DOHH2 (cell line): ENCODE data around the gene HBA2.

ENCODE experiments used
- EZH2phosphoT487 ChIP-seq: fragments of 200-600 bp; sonication (generic); IDR thresholded peaks from 2 replicates; pipeline ENCODE4 v1.6.1; 2017; ENCODE audit warnings: borderline replicate concordance, mild to moderate bottlenecking, antibody characterized with exemption, low read length, moderate library complexity, mixed read lengths
- TF ChIP-seq, protein P1 (sequence below): fragments of 200-600 bp; sonication (generic); IDR thresholded peaks from one replicate; pipeline ENCODE4 v1.5.1; 2014; ENCODE audit warnings: antibody characterized with exemption, mild to moderate bottlenecking, low read depth, low read length; ENCODE audit not compliant: poor library complexity, severe bottlenecking

- TF ChIP-seq, protein P1, sequence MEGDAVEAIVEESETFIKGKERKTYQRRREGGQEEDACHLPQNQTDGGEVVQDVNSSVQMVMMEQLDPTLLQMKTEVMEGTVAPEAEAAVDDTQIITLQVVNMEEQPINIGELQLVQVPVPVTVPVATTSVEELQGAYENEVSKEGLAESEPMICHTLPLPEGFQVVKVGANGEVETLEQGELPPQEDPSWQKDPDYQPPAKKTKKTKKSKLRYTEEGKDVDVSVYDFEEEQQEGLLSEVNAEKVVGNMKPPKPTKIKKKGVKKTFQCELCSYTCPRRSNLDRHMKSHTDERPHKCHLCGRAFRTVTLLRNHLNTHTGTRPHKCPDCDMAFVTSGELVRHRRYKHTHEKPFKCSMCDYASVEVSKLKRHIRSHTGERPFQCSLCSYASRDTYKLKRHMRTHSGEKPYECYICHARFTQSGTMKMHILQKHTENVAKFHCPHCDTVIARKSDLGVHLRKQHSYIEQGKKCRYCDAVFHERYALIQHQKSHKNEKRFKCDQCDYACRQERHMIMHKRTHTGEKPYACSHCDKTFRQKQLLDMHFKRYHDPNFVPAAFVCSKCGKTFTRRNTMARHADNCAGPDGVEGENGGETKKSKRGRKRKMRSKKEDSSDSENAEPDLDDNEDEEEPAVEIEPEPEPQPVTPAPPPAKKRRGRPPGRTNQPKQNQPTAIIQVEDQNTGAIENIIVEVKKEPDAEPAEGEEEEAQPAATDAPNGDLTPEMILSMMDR = no peak
- TF ChIP-seq EZH2phosphoT487 = no peak
Measured at GRCh38 chr16:200388-200787, 27.7 kb downstream of the HBA2 start.
